ENCODE results near the gene B4GALT5.
A peak's percentile ranks its signal among the peaks of the same experiment; 100 is the strongest.
"Not testable (repeated sequence)": the region's sequence is repeated elsewhere in the genome, so short reads cannot be mapped to it uniquely, and the experiment has no call there.

B4GALT5 gene

DNA sequence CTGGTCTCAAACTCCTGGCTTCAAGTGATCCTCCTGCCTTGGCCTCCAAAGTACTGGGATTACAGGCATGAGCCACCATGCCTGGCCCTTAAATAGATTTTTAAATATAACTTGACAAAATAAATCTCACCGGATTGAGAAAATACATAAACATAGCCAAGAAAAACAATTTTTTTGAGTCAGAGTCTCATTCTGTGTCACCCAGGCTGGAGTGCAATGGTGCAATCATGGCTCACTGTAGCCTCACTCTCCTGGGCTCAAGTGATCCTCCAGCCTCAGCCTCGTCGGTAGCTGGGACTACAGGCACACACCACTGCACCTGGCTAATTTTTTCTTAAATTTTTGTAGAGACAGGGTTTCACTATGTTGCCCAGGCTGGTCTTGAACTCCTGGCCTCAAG, 85.4 kb downstream of the B4GALT5 start:
- not testable (repeated sequence) for DNase-seq (ENCODE audit: low read depth)

DNA sequence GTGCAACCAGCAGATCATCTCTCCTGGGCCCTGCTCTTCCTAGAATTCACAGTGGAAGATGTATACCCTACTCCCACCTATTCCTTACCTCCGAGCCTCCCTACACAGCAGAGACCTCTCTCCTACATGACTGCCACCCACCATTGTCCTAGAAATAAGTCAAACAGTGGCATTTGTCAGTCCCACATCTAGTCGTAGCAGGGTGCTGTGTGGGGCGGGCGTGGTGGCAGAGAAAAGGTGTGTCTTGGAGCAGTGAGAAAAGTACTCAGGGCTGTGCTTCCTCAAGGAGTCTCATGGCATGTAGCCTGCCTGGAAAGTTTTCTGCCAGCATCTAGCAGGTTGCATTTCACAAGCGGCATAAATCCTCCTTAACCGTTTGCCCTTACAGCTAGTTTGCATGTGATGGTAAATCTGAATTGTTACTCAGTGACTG, 86.3 kb downstream of the B4GALT5 start:
- no peak for DNase-seq (ENCODE audit: low read depth)

DNA sequence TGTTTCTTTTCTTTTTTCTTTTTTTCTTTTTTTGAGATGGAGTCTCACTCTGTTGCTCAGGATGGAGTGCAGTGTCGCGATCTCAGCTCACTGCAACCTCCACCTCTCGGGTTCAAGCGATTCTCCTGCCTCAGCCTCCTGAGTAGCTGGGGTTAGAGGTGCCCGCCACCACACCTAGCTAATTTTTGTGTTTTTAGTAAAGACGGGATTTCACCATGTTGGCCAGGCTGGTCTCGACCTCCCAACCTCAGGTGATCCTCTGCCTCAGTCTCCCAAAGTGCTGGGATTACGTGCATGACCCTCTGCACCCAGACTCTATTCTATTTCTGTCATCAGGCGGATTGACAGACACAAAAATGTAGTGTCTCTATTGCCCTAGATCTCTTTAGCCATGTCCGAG, 88.7 kb downstream of the B4GALT5 start:
- not testable (repeated sequence) for DNase-seq (ENCODE audit: low read depth)

DNA sequence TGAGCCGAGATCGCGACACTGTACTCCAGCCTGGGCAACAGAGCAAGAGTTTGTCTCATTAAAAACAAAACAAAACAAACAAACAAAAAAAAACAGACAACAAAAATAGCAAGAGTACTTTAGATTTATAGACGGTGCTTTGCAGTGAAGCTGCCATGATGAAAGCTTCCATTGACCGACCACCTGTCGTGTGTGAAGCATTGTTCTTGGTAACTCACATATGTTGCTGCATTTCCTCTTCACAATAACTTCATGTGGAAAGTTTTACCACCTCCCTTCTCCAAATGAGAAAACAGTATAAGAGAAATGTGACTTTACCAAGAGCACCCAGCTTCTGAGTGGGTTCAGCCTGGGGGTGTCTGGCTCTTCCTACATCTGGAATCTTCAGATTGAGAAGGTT, 89.4 kb downstream of the B4GALT5 start:
- DNase-seq (ENCODE audit: low read depth), result no peak

DNA sequence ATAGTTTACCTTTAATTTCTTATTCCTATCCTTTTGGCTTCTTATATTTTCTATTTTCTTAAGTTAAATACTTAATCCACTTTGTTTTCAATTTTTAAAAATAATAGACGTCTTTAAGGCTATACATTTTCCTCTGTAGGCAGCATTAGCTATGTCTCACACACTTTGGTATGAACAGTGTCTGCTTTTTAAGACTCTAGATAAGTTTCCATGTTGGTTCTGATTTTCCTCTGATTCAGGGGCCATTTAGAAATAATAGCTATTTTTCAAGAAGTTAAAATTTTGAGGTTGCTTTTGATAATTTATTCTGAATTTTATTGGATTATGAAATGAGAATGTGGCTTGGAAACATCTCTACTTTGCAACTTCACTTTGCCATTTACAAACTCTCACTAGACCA, 91.4 kb downstream of the B4GALT5 start:
- no peak for DNase-seq (ENCODE audit: low read depth)

DNA sequence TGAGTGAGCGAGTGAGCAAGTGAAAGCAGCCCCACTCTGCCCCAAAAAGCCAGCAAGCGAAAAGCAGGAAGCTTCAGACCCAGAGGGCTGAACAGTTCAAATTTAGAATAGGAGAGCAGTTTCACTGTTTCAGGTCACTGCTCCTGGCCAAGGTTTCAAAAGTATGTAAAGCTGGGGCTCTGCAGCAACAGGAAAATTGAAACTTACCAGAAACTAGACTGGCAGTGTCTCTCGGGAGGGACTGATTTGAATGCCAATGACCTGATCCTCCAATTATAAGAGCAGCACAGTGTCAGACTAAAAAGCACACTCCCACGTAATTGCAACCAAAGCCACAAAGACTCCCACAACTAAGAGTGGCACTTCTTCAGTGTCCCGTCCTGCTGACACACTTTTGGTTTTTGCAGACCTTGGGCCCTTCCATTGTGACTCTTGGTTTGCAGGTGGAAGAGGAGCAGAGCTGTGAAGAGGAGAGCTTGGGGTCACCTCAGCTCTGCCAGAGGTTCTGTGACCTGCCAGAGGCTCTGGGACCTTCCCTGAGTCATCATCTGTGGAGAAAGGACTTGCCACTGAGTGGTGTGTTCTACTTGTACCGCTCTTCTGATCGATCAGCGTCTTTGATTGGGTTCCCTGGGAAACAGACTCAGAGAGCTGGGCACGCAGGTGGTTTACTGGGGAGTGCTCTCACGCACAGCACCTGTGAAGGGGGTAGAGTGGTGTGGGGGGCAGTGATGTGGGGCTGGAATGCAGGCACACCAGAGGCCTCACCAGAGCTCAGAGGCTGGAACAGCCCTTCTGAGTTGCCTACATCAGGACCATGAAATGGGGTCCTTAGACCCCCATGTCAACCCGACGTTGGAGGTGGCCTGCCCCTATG, 93.1 kb downstream of the B4GALT5 start:
- DNase-seq (ENCODE audit: low read depth), result no peak

DNA sequence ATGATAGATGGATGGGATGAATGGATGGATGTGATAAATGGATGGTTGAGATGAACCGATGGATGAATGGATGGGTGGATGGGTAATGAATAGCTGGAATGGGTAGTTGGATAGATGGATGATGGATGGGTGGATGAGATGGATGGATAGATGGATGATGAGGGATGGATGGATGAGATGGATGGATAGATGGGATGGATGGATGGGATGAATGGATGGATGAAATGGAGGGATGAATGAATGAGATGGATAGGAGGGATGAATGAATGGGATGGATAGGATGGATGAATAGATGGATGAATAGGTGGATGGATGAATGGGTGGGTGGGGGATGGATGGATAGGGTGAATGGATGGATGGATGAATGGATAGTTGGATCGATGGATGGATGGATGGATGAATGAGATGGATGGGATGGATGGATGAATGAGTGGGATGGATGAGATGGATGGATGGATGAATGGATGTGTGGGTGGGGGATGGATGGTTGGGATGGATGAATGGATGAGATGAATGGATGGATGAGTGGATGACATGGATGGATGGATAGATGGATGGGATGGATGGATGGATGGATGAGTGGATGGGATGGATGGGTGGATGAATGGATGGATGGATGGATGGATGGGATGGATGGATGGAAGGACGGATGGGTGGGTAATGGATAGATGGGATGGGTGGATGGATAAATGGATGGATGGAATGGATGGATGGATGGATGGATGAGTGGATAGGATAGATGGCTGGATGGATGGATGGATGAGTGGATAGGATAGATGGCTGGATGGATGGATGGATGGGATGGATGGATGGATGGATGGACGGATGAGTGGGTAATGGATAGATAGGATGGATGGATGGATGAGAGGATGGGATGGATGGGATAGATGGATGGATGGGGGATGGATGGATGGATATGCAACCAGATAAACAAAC, 94.3 kb downstream of the B4GALT5 start:
- no peak for DNase-seq (ENCODE audit: low read depth)

DNA sequence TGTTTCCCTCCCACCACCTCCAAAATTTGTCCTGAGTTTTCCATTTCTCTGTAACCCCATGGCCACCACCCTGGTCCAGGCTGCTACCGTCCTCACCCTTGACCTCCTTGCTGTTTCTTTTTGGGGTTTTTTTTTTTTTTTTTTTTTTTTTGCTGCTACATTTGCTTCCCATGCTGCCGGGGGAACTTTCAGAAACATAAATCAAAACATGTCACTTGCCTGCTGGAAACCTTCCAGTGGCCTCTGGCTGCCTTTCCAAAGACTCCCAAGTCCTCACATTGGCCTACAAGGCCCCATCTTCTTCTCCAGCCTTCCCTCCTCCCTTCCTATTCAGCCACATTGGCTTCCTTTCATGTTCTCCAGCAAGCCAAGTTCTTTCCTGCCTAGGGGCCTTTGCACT, 95.4 kb downstream of the B4GALT5 start:
- DNase-seq (ENCODE audit: low read depth), result no peak

DNA sequence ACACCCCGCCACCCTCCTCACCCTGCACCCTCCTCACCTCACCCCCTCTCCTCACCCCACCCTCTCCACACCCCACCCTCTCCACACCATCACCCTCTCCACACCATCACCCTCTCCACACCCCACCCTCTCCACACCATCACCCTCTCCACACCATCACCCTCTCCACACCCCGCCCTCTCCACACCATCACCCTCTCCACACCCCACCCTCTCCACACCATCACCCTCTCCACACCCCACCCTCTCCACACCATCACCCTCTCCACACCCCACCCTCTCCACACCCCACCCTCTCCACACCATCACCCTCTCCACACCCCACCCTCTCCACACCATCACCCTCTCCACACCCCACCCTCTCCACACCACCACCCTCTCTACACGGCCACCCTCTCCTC, 96.3 kb downstream of the B4GALT5 start:
- DNase-seq (ENCODE audit: low read depth), result not testable (repeated sequence)

DNA sequence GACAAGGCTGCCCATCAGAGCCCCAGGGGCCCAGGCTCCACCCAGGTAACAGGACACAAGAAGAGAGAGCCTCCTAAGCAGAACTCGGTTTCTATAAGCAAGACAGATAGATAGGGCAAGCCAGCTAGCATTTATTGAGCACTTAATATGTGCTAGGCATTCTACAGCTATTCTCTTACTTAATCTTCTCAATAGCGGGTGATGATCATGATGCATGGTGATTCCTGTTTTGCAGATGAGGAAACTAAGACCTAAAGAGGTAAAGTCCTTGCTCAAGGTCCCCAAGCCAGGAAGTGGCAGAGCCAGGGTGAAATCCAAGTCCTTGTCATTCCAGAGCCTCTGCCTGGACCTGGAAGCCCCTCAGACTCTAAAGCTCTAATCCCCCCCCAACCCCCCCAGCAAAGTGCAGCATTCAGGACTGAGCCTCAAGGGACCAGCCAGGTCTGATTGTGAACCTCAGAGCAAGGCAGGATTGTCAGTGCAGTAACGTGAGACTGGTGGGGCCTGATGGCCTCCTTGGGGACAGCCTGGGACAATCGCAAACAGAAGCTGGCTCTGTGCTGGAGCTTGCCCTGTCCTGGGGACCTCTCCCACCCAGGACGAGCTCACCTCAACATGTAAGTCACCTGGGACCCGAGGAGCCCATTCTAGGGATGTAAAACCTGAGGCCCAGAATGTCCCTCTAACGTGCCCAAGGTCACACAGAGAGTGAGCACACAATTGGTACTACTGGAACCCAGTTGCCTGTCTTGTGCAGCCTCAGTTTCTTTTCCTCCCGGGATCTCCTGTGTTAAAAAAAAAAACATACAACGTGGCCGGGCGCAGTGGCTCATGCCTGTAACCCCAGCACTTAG, 97.3 kb downstream of the B4GALT5 start:
- no peak for DNase-seq (ENCODE audit: low read depth)

DNA sequence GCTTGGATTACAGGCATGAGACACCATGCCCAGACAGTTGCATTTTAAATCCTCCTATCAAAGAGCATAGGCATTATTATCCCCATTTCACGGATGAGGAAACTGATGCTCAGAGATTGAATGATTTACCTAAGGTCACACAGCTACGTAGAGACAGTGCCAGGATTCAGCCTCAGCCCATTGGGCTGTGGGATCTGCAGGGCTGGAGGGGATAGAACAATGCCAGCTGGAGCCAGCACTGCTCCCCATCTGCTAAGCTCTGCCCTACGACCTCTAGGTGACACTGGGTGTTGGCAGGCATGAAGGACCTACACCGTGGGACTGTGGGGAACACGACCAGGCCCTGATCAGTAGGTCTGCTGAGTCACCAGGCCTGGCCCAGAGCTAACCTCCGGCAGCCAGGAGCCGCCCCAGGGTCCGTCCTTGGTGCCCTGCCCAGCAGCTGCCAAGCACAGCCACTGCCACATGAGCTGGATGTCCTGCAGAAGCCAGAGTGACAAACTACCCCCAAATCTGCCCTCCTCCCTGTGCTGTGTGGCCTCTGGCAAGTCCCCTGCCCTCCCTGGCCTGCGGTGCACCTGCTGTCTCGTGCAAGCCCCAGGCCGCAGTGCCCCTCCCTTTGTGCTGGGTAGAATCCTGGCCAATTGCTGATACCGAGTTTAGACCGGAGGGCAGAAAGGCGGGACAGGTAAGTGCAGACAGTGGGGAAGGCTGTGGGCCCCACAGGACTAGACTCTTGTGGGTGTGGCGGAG, 98.1 kb downstream of the B4GALT5 start:
- DNase-seq (ENCODE audit: low read depth), result no peak

DNA sequence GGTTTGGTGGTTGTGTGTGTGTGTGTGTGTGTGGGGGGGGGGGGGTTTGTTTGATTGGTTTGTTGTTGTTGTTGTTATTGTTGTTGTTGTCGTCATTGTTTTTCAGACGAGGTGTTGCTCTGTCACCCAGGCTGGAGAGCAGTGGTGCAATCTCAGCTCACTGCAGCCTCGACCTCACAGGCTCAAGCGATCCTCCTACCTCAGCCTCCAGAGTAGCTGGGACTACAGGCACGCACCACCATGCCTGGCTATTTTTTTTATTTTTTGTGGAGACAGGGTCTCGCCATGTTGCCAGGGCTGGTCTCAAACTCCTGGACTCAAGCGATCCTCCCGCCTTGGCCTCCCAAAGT, 98.7 kb downstream of the B4GALT5 start:
- DNase-seq (ENCODE audit: low read depth), result not testable (repeated sequence)

DNA sequence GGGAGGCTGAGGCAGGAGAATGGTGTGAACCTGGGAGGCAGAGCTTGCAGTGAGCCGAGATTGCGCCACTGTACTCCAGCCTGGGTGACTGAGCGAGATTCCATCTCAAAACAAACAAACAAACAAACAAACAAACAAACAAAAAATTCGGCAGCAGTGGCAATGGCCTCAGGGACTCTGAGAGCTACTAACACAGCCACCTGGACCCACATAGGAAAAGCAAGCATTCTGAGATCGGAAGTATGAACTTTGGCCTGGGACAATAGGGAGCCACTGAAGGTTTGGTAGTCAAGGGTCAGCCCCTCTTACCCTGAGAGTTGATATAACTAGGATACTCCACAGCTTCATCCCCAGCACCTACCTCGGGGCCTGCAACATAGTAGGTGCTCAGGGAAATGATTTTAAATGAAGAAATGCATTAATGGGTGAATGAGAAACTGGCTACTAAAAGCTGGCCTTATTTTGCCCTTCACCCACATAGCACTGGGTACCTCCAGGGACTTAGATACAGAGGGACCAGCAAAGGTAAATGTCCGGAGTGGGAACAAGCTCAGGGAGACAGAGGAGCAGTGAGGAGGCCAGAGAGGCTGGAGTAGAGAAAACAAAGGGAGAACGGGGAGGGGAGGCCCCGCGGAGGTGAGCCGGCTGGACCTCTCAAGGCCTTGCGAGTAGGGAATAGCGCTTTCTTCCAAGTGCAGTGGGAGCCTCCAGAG, 99.2 kb downstream of the B4GALT5 start:
- no peak for DNase-seq (ENCODE audit: low read depth)

DNA sequence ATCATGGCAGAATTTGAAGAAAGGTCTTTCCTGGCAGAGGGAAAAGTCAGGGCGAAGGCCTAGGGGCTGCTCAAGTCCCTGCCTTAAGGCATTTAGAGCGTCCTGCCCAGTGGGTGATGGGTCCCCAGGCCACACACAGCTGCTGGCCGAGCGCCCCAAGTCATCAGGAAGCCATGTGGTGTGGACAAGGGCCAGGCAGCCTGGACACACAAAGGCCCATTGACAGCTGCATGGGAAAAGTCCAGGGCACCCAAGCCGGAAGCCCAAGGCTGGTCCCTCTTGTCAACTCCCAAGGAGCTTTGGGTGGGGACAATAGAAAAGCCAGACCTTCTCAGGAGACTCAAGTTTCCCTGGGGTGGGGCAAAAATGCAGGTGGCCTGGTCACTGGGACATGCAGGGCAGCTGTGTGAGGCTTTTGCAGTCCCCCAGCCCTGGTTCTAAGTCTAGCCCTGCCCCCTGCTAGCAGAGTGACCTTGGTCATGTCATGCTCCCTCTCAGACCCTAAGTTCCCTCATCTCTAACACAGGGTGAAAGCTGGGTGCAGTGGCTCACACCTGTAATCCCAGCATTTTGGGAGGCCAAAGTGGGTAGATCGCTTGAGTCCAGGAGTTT, 101.4 kb downstream of the B4GALT5 start:
- DNase-seq (ENCODE audit: low read depth), result no peak

DNA sequence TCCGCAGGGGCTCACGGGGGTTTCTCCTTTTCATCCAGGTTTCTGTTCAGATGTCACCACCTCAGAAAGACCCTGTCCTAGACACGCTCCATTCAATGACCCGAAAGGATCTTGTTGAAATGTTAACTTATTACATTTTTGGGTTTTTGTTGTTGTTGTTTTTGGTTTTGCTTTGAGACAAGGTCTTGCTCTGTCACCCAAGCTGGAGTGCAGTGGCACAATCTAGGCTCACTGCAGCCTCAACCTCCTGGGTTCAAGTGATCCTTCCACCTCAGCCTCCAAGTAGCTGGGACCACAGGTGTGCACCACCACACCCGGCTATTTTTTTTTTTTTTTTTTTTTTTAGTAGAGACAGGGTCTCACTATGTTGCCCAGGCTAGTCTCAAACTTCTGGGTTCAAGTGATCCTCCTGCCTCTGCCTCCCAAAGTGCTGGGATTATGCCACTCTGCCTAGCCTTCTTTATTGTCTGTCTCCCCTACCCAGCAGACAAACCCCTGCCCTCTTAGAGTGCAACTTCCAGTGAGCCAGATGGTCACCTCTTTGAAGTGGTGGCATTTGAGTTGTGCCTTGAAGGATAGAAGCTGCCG, 102.0 kb downstream of the B4GALT5 start:
- not testable (repeated sequence) for DNase-seq (ENCODE audit: low read depth)

DNA sequence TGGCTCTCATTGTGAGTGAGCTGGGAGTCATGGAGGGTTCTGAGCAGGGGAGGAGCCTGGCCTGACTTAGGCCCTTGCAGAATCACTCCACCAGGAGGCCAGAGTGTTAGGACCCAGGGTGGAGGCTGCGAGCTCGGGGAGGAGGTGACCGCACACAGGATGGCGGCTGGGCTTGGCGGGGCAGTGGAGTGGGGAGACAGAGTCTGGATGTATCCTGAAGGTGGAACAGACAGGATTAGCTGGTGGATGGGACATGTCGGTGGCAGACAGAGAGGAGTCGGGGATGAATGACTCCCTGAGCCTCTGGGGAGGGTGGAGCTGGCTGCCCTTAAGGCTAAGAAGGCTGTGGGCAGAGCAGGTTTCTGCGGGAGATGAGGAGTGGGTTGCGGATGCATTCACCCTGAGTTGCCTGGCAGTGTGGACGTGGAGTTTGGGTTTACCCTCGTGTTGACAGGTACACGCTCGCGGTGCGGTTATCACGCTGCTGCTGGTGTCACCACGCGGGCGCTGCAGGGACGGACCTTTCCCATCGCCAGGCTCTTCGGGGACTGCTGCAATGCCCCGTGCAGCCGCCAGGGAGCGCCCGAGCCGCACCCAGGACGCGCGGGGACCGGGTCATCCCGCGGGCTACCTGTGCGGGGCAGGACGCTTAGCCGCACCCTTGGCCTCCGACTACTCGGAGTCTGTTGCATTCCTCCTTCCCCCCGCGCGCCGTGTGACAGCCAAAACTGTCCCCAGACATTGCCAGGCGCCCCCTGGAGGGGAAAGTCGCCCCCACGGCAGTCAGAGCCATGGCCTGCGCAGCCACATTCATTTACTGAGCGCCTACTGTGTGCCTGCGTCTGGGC, 102.8 kb downstream of the B4GALT5 start:
- peak; percentile 57 for DNase-seq (ENCODE audit: low read depth)

DNA sequence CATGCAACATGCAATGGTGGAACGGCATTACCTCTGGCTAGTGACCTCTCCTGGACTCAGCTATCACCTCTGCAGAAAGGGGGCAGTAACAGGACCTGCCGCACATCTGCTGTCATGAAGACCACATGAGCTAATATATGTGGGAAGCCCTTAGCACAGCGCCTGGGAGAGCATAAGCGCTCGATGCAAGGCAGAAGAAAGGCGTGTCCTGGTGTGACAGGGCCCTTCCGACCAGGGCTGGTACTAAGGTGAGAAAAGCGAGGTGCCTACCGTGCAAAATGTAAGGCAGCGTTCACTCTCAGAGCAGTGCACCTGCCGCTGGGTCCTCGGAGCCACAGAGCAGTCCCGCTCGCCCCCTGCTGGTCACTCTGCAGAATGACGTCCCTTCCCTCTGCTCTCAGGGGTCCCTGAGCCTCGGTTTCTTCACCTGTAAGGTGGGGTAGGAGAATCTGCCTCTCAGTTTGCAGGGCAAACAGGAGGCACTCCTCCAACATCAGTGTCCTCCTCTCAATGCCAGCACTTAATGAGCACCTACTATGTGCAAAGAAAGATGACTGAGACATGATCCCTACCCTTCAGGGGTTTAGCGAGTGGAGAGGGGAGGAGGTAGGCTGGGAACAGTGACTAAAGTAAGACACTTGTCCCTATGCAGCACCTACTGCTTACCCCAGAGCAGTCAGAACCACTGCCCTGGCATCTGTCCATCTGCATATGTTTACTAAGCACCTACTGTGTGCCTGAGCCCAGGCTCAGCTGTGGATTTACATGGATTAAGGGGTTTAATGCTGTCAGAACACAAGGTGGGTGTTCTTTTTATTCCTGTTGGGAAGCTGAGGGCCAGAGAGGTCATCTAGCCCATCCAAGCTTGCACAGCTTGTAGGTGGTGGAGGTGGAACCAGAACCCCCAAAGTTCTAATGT, 104.7 kb downstream of the B4GALT5 start:
- peak; percentile 61 for DNase-seq (ENCODE audit: low read depth)

DNA sequence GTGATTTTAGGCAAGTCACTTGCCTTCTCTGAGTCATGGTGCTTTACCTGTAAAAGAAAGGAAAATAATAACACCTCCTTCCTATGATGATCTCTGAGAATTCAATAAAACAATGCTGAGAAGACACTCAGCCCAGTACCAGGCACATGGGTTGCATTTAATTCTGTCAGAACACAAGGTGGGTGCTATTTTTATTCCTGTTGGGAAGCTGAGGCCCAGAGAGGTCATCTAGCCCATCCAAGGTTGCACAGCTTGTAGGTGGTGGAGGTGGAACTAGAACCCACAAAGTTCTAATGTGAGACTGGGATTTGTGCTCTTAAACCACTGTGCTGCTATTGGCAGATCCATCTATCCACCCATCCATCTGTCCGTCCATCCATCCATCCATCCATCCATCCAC, 106.1 kb downstream of the B4GALT5 start:
- DNase-seq (ENCODE audit: low read depth), result no peak
